HepG2 (cell line): ENCODE measurements around the gene NOTCH3. TPM values are rescaled to one million over a fixed set of nuclear protein-coding genes. Genes with fewer than 3 reads are reported as not detected.

Experiments used
- ATAC-seq: fragments of 200-7000 bp; cut with Tn5 transposase; 3 replicates; pipeline ENCODE4 v1.9.1; 2020; ENCODE audit warnings: mild to moderate bottlenecking, moderate library complexity
- BruUV-seq: library from RNA; stranded (reverse); fragments of 400-500 nt; replicated peaks from 2 replicates; lab custom pipeline; 2021; lab: Mats Ljungman, UMichigan
- CTCF ChIA-PET: fragments of 300-600 bp; formaldehyde crosslinking; extraction: SDS; loops from one replicate; lab custom pipeline; 2021; ENCODE audit warnings: low total read pairs, inconsistent platforms, low intra/inter-chr PET ratio; lab: Yijun Ruan, JAX
- POLR2A ChIA-PET: fragments of 350-600 bp; sonication (Branson Sonifier 250); formaldehyde crosslinking; loops from one replicate; lab custom pipeline; 2020; ENCODE audit warnings: antibody characterized with exemption, inconsistent platforms; lab: Yijun Ruan, JAX
- DNase-seq: peaks from one replicate; pipeline ENCODE4 v3.0.0-alpha.2; 2015; ENCODE audit warnings: low spot score
- FAIRE-seq: peaks from 3 replicates; lab custom pipeline; 2011; peaks lifted over from hg19 to GRCh38; lab: Jason Lieb, UNC
- H2AFZ ChIP-seq: one replicate; pipeline ENCODE4 v1.6.1; 2011; ENCODE audit warnings: low read length, inconsistent platforms
- H3K27ac ChIP-seq: fragments of 300-600 bp; 3 replicates; pipeline ENCODE4 v1.8.0; 2011; ENCODE audit warnings: mixed run types, mild to moderate bottlenecking, mixed read lengths, low read length, inconsistent platforms; ENCODE audit not compliant: insufficient read depth; ENCODE audit errors: extremely low read length
- H3K27me3 ChIP-seq, 2 experiments: fragments of 200-600 bp in 1 of 2; 2 replicates in 1 of 2; 3 replicates in 1 of 2; pipeline versions ENCODE4 v1.6.0 to v1.8.0; 2011; ENCODE audit warnings: low read length in 2 of 2, mild to moderate bottlenecking in 2 of 2, moderate library complexity in 2 of 2, inconsistent platforms in 1 of 2; ENCODE audit not compliant: insufficient read depth in 2 of 2, control insufficient read depth in 1 of 2
- H3K36me3 ChIP-seq, 2 experiments: fragments of 200-600 bp in 1 of 2; replicated peaks in 1 of 2; 2 replicates in 1 of 2; 3 replicates in 1 of 2; pipeline versions ENCODE4 v1.5.1 to v1.8.0; 2011; ENCODE audit warnings: low read length in 2 of 2, inconsistent platforms in 1 of 2; ENCODE audit not compliant: insufficient read depth in 2 of 2, control insufficient read depth in 1 of 2
- H3K4me1 ChIP-seq: 2 replicates; pipeline ENCODE4 v1.5.1; 2012; ENCODE audit warnings: low read length, inconsistent platforms; ENCODE audit not compliant: insufficient read depth
- H3K4me2 ChIP-seq: 2 replicates; pipeline ENCODE4 v1.6.0; 2011; ENCODE audit warnings: low read depth, low read length, inconsistent platforms
- H3K4me3 ChIP-seq, 3 experiments: fragments of 200-600 bp in 1 of 3; sonication (generic), shearing (Covaris generic) in 1 of 3; replicated peaks in 1 of 3; 2 replicates each; pipeline ENCODE4 v1.5.1; 2011 to 2016; ENCODE audit warnings: low read length in 3 of 3, inconsistent platforms in 2 of 3, low read depth in 2 of 3, mild to moderate bottlenecking in 2 of 3, control low read depth in 1 of 3, mixed read lengths in 1 of 3; ENCODE audit not compliant: insufficient read depth in 1 of 3
- H3K79me2 ChIP-seq: one replicate; pipeline ENCODE4 v1.6.1; 2011; ENCODE audit warnings: low read length, inconsistent platforms; ENCODE audit not compliant: insufficient read depth
- H3K9ac ChIP-seq: 2 replicates; pipeline ENCODE4 v1.6.0; 2011; ENCODE audit warnings: mild to moderate bottlenecking, low read depth, low read length, inconsistent platforms; ENCODE audit not compliant: insufficient read depth
- H3K9me3 ChIP-seq: 2 replicates; pipeline ENCODE4 v1.5.1; 2012; ENCODE audit warnings: mild to moderate bottlenecking, low read length
- H4K20me1 ChIP-seq: 2 replicates; pipeline ENCODE4 v1.6.0; 2011; ENCODE audit warnings: inconsistent platforms, mild to moderate bottlenecking, low read length, moderate library complexity; ENCODE audit not compliant: insufficient read depth
- FOXP4 ChIP-seq: sonication (generic); formaldehyde crosslinking; IDR thresholded peaks from 2 replicates; pipeline ENCODE4 v1.4.0; 2020; ENCODE audit warnings: missing genetic modification reagents
- MAF1 ChIP-seq: sonication (generic); formaldehyde crosslinking; IDR thresholded peaks from 2 replicates; pipeline ENCODE4 v1.5.0; 2020; ENCODE audit warnings: missing genetic modification reagents, borderline replicate concordance
- THAP9 ChIP-seq: sonication (generic); formaldehyde crosslinking; IDR thresholded peaks from 2 replicates; pipeline ENCODE4; 2020; ENCODE audit warnings: missing genetic modification reagents, mild to moderate bottlenecking, borderline replicate concordance
- WGBS: methylation state at CpG from one replicate; pipeline ENCODE4 v1.1.6; 2017; ENCODE audit warnings: low lambda C conversion rate; 5-methylcytosine and 5-hydroxymethylcytosine counted together
- in situ Hi-C: cut with HindIII; loops from 2 replicates; pipeline ENCODE4 v1.10.0; 2017; ENCODE audit warnings: low pct_unique_long_range_greater_than_20kb; ENCODE audit not compliant: extremely low pct_ligation_motif_present
- intact Hi-C: fragments of 100-400 bp; cut with micrococcal nuclease; formaldehyde crosslinking; loops from one replicate; pipeline ENCODE4 v1.10.0; 2022; ENCODE audit not compliant: unreplicated experiment
- polyA plus RNA-seq, 8 experiments: library from polyadenylated mRNA; depleted of rRNA in 3 of 8; stranded (reverse) in 7 of 8; unstranded in 1 of 8; fragments of >200 nt; fragmentation: Illumina TruSeq in 4 of 8; extraction: Trizol in 4 of 8; gene quantifications; 2 replicates each; pipeline versions ENCODE4 v1.2.1 to v1.2.3, GENCODE V29; 2011 to 2016; ENCODE audit warnings: low read depth in 4 of 8, missing spikeins in 1 of 8, mixed read lengths in 1 of 8; ENCODE audit not compliant: insufficient read depth in 1 of 8
- total RNA-seq, 5 experiments: library from RNA; depleted of rRNA; stranded (reverse); fragments of >200 nt; fragmentation: Illumina TruSeq; extraction: Trizol; gene quantifications; 2 replicates each; pipeline ENCODE4 v1.2.3, GENCODE V29; 2016; ENCODE audit warnings: low read depth in 1 of 5

The NOTCH3 gene
- total and polyA plus RNA-seq, 2 of the 13 experiments (the other 11 are each of a cell fraction or from before 2014, with no cell fraction given): 0.09 to 0.28 TPM

- CTCF ChIA-PET: no interaction called here
- H3K36me3 ChIP-seq: no peaks in the 10 kb centered on the region
- no TSS peak for BruUV-seq
These were observed 17.7 kb upstream of the NOTCH3 start for GRCh38 chr19:15218501-15218900.

More at GRCh38 chr19:15218501-15218900, 17.7 kb upstream of the NOTCH3 start:
- Histone ChIP-seq H4K20me1 (no peaks in the 10 kb centered on the region), H3K4me2 (no peak overlapping the region), H3K27me3 (peaks cover 3% of the 10 kb centered on the region in 2 experiments; a peak in 3 of 5 replicates)
- in situ Hi-C loops: no loop called here
- intact Hi-C loops: no loop called here
- POLR2A ChIA-PET: no interaction called here
- ATAC-seq: no peak
- TF ChIP-seq THAP9 (no peak), MAF1 (CRISPR knock-in tag) (no peak), FOXP4 (CRISPR knock-in tag) (no peak)
- TF ChIP-seq, all 625 proteins: peak for 0
- FAIRE-seq (no peak), DNase-seq (no peak)
- Histone ChIP-seq H2AFZ (no peak overlapping the region), H3K9me3 (no peaks in the 10 kb centered on the region), H3K9ac (no peak overlapping the region), H3K79me2 (no peaks in the 10 kb centered on the region), H3K4me3 (no peak overlapping the region), H3K27ac (no peak overlapping the region), H3K4me1 (peaks cover 11% of the 10 kb centered on the region; the same call in 1 of the 2 replicates)
- 16% methylated on average over 6 of the region's 7 CpGs for WGBS
